Activated T-cell treated with anti-CD3 and anti-CD28 coated beads for 48 hours (primary cell): ENCODE data around the gene ANXA3.
"Not testable (repeated sequence)": the region's sequence is repeated elsewhere in the genome, so short reads cannot be mapped to it uniquely, and the experiment has no call there.

Experiments
- DNase-seq: peaks from one replicate; pipeline ENCODE4 v3.0.0-alpha.2; 2020; ENCODE audit warnings: low read depth

Gene ANXA3

GRCh38 chr4:78571804-78572203 is 20.2 kb downstream of the ANXA3 start:
- no peak for DNase-seq

GRCh38 chr4:78578674-78579425 is 27.3 kb downstream of the ANXA3 start:
- DNase-seq: no peak

- DNase-seq: no peak
Observed at GRCh38 chr4:78581618-78582017, 30.0 kb downstream of the ANXA3 start.

- DNase-seq: no peak
Observed at GRCh38 chr4:78584863-78585547, 33.4 kb downstream of the ANXA3 start.

GRCh38 chr4:78585633-78586032 is 34.1 kb downstream of the ANXA3 start:
- no peak for DNase-seq

- DNase-seq: no peak
Observed at GRCh38 chr4:78588894-78589545, 37.5 kb downstream of the ANXA3 start.

- DNase-seq: no peak
Observed at GRCh38 chr4:78591404-78591803, 39.8 kb downstream of the ANXA3 start.

GRCh38 chr4:78592088-78592783 is 40.7 kb downstream of the ANXA3 start:
- DNase-seq: peak; percentile 3

GRCh38 chr4:78596111-78596742 is 44.7 kb downstream of the ANXA3 start:
- no peak for DNase-seq

GRCh38 chr4:78598431-78598830 is 46.9 kb downstream of the ANXA3 start:
- not testable (repeated sequence) for DNase-seq

GRCh38 chr4:78599147-78599546 is 47.6 kb downstream of the ANXA3 start:
- DNase-seq: no peak

- DNase-seq: no peak
Observed at GRCh38 chr4:78599931-78600375, 48.4 kb downstream of the ANXA3 start.

GRCh38 chr4:78601013-78601412 is 49.4 kb downstream of the ANXA3 start:
- no peak for DNase-seq

- DNase-seq: no peak
Observed at GRCh38 chr4:78602334-78602733, 50.8 kb downstream of the ANXA3 start.

GRCh38 chr4:78603384-78603783 is 51.8 kb downstream of the ANXA3 start:
- DNase-seq: no peak

GRCh38 chr4:78604988-78605387 is 53.4 kb downstream of the ANXA3 start:
- no peak for DNase-seq

GRCh38 chr4:78606035-78606434 is 54.5 kb downstream of the ANXA3 start:
- no peak for DNase-seq

- no peak for DNase-seq
Observed at GRCh38 chr4:78606530-78607095, 55.0 kb downstream of the ANXA3 start.

GRCh38 chr4:78608684-78609083 is 57.1 kb downstream of the ANXA3 start:
- DNase-seq: no peak

GRCh38 chr4:78609580-78609979 is 58.0 kb downstream of the ANXA3 start:
- DNase-seq: no peak

GRCh38 chr4:78610546-78611214 is 59.1 kb downstream of the ANXA3 start:
- DNase-seq: no peak
